Caco-2 (cell line): ENCODE results near the gene CBARP. TPM values are rescaled to one million over a fixed set of nuclear protein-coding genes. Genes with fewer than 3 reads are reported as not detected.

Experiments used
- BruUV-seq: library from RNA; stranded (reverse); fragments of 400-500 nt; replicated peaks from 2 replicates; lab custom pipeline; 2021; lab: Mats Ljungman, UMichigan
- CTCF ChIA-PET: fragments of 300-600 bp; sonication (Branson Sonifier 250); formaldehyde crosslinking; loops from one replicate; lab custom pipeline; 2022; ENCODE audit warnings: antibody characterized with exemption; lab: Charles Lee
- POLR2A ChIA-PET: fragments of 300-600 bp; sonication (Branson Sonifier 250); formaldehyde crosslinking; loops from one replicate; lab custom pipeline; 2022; ENCODE audit warnings: antibody characterized with exemption; lab: Charles Lee
- DNase-seq, 2 experiments: peaks; one replicate each; pipeline versions ENCODE4 v3.0.0 to v3.0.0-alpha.2; 2020 to 2022
- H3K27me3 ChIP-seq: replicated peaks from 2 replicates; pipeline ENCODE4 v1.6.0; 2011; ENCODE audit warnings: low read length; ENCODE audit not compliant: control insufficient read depth, insufficient read depth
- H3K36me3 ChIP-seq: 2 replicates; pipeline ENCODE4 v1.5.1; 2011; ENCODE audit warnings: low read length; ENCODE audit not compliant: control insufficient read depth, insufficient read depth
- H3K4me1 ChIP-seq: fragments of 250-450 bp; sonication (Bioruptor Pico); 2 replicates; pipeline ENCODE4 v1.5.1; 2020; ENCODE audit warnings: mild to moderate bottlenecking
- H3K4me3 ChIP-seq: 2 replicates; pipeline ENCODE4 v1.5.1; 2011; ENCODE audit warnings: low read depth, mild to moderate bottlenecking, control low read depth, low read length
- H3K9me3 ChIP-seq: fragments of 250-450 bp; sonication (Bioruptor Pico); 2 replicates; pipeline ENCODE4 v1.5.1; 2020; ENCODE audit warnings: mild to moderate bottlenecking, moderate library complexity
- H3K27ac Mint-ChIP-seq: one replicate; pipeline ENCODE4 v1.8.0; 2022; ENCODE audit warnings: mixed read lengths; ENCODE audit not compliant: unreplicated experiment
- H3K27me3 Mint-ChIP-seq: one replicate; pipeline ENCODE4 v1.8.0; 2022; ENCODE audit warnings: mixed read lengths; ENCODE audit not compliant: insufficient read depth, unreplicated experiment
- H3K36me3 Mint-ChIP-seq: one replicate; pipeline ENCODE4 v1.8.0; 2022; ENCODE audit warnings: mild to moderate bottlenecking, mixed read lengths; ENCODE audit not compliant: insufficient read depth, unreplicated experiment
- H3K4me1 Mint-ChIP-seq: one replicate; pipeline ENCODE4 v1.8.0; 2022; ENCODE audit warnings: low read depth, mixed read lengths; ENCODE audit not compliant: unreplicated experiment
- H3K4me3 Mint-ChIP-seq: one replicate; pipeline ENCODE4 v1.8.0; 2022; ENCODE audit warnings: mild to moderate bottlenecking, moderate library complexity, mixed read lengths; ENCODE audit not compliant: unreplicated experiment
- H3K9me3 Mint-ChIP-seq: one replicate; pipeline ENCODE4 v1.8.0; 2022; ENCODE audit warnings: mixed read lengths; ENCODE audit not compliant: unreplicated experiment
- CTCF ChIP-seq, 2 experiments: fragments of 200-600 bp in 1 of 2; IDR thresholded peaks; 1 replicate in 1 of 2; 2 replicates in 1 of 2; pipeline versions ENCODE4 v1.5.1 to v1.8.0; 2011 to 2022; ENCODE audit warnings: antibody characterized with exemption in 1 of 2, control low read depth in 1 of 2, inconsistent platforms in 1 of 2, low read depth in 1 of 2, low read length in 1 of 2, mild to moderate bottlenecking in 1 of 2, moderate library complexity in 1 of 2; ENCODE audit not compliant: insufficient read depth in 1 of 2, severe bottlenecking in 1 of 2, unreplicated experiment in 1 of 2
- intact Hi-C: fragments of 100-400 bp; cut with micrococcal nuclease; formaldehyde crosslinking; loops from one replicate; pipeline ENCODE4 v1.10.0; 2022; ENCODE audit not compliant: unreplicated experiment
- total RNA-seq: library from RNA; stranded (reverse); gene quantifications from 2 replicates; pipeline ENCODE4 v1.2.3, GENCODE V29; 2022

The CBARP gene
- total RNA-seq, 1 experiment from 2014 or later: 7.3 TPM

DNA sequence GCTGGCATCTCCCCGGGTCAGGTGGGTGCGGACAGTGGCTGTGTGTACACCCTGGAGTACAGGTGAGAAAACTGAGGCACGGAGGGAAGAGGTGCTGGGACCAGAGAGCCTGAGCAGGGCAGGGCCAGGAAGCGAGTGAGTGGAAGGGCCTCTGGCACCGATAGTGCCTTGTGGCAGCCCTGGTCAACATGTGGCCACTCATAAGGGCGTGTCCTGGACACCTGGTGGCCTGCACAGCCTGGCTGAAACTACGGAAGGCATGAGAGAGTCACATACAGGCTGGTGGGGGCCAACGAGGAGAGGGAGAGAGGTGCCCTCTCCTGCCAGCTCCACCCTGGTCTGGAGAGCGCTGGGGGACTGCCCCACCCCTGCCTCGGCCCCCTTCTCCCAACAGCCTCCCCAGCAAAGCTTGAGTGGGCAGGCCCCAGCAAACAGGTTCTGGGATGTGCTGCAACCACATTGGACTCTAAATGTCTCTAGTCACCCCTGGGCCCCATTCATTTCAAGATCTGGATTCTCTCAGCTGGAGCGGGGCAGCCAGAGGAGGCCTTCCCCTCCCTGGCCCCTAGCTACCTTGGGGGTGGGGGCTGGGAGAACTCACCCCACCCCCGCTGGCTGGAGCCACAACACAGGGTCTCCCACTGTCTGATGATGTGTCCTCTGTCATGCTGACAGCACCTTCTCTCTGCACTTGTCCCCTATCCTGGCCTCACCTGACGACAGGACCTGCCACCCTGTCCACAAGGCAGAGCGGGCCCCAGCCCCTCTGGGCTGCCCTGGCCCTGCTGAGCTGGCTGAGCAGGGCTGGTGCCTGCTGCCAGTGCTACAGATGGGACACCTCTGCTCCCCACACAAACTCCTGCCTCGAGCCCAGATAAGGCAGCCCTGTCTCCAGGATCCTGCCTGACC lies 5.8 kb downstream of the CBARP start:
- BruUV-seq: no TSS peak
- no peak for DNase-seq
- no peaks in the 10 kb centered on the region for H3K36me3 ChIP-seq
- peaks cover 21% of the 10 kb centered on the region for H3K36me3 Mint-ChIP-seq
- no peaks in the 10 kb centered on the region for H3K27me3 Mint-ChIP-seq
- CTCF ChIA-PET: interaction anchor here (0.6 kb wide), 1 partner anchor 118 kb away, joined by 3 read pairs; no protein-coding TSS in a partner anchor
- no peak overlapping the region for H3K4me3 ChIP-seq
- H3K27me3 ChIP-seq: no peaks in the 10 kb centered on the region
- POLR2A ChIA-PET: no interaction called here
- no peak overlapping the region for H3K4me3 Mint-ChIP-seq
- no peaks in the 10 kb centered on the region for H3K4me1 Mint-ChIP-seq
- TF ChIP-seq CTCF (IDR thresholded peaks at IDR 0.05; ENCODE audit: insufficient read depth in 1 of 2, low read depth in 1 of 2, low read length in 1 of 2, severe bottlenecking in 1 of 2, unreplicated experiment in 1 of 2): no peak
- H3K9me3 Mint-ChIP-seq: no peaks in the 10 kb centered on the region
- H3K9me3 ChIP-seq: no peaks in the 10 kb centered on the region
- intact Hi-C loops: no loop called here
- peak overlapping the region; percentile 37 for H3K27ac Mint-ChIP-seq
- peaks cover 4% of the 10 kb centered on the region; the same call in 1 of the 2 replicates for H3K4me1 ChIP-seq

- CTCF ChIA-PET: no interaction called here
Observed at GRCh38 chr19:1230783-1231489, 6.9 kb downstream of the CBARP start.

More at GRCh38 chr19:1230783-1231489, 6.9 kb downstream of the CBARP start:
- DNase-seq: no peak
- Mint-ChIP-seq H3K27me3 (no peaks in the 10 kb centered on the region), H3K4me1 (no peaks in the 10 kb centered on the region), H3K27ac (no peak overlapping the region), H3K4me3 (no peak overlapping the region), H3K36me3 (peaks cover 24% of the 10 kb centered on the region), H3K9me3 (no peaks in the 10 kb centered on the region)
- no TSS peak for BruUV-seq
- Histone ChIP-seq H3K27me3 (no peaks in the 10 kb centered on the region), H3K36me3 (no peaks in the 10 kb centered on the region), H3K4me3 (no peak overlapping the region), H3K9me3 (no peaks in the 10 kb centered on the region), H3K4me1 (no peaks in the 10 kb centered on the region)
- POLR2A ChIA-PET: no interaction called here
- TF ChIP-seq CTCF (IDR thresholded peaks at IDR 0.05; ENCODE audit: insufficient read depth in 1 of 2, low read depth in 1 of 2, low read length in 1 of 2, severe bottlenecking in 1 of 2, unreplicated experiment in 1 of 2): no peak
- intact Hi-C loops: no loop called here
